HG02588 (cell line): ENCODE data around the gene METTL3.

ENCODE experiments used
- ATAC-seq: cut with Tn5 transposase; IDR thresholded peaks from one replicate; pipeline ENCODE4 v1.9.1; 2021; ENCODE audit warnings: mild to moderate bottlenecking, moderate library complexity; ENCODE audit not compliant: unreplicated experiment

METTL3 gene

DNA sequence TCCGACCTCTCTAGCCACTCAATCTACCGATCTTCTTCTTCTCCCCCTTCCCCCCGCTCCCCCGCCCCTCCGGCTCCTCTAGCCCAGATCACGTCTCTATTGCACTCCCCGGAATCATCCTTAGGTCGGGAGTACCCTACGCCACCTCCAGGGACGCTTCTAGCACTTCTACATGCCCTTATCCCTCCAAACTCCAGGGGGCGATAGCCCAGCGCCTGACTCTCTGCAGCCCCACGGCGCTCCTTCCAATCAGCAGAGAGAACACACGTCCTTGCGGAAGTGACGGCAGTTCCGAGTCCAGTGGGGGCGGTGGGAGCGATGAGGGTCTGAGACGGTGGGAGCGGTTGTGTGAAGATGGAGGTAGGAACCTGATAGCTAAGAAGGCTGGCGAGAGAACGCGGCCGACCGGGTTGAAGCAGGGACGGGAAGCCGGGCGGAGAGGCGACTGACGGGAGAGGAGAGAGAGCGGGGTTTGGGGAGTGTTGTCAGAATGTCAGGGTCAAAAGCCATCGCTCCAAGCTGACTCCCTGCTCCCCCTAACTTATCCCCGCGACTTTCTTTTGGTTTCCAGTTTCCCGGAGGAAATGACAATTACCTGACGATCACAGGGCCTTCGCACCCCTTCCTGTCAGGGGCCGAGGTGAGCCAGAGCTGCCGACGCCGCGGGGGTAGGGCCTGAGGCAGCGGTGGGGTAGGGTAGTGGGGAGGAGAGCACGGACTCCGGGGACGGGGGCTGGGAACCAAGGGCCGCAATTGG, 34.0 kb downstream of the METTL3 start, which contains the start of the genes RAB2B and TOX4:
TSS of gene RAB2B (minus strand) at position 35 of the 757 bp plus-strand sequence. CDS start 87 bp downstream, outside the sequence.
TSS of gene TOX4 (plus strand) at position 271 of the 757 bp plus-strand sequence. CDS start at position 355, 84 bp downstream.
- ATAC-seq, result peak; percentile 99

DNA sequence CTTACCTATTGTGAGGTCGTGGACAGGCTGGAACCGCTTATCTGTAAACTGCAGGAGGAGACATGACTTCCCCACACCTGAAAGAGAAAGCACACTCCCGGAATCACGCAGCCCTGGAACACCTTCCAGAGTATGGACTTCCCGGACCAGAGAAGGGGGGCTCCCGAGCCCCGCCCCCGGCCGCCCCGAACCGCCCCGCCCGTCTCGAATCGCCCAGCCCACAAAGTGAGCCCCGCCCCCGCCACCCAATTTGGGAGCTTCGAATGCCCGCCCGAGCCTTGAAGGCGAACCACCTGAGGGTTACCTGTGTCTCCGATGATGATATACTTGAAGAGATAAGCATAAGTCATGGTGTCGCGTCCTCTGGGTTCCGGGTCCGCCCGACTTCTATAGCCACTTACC, 34.6 kb downstream of the METTL3 start:
- peak; percentile 29 for ATAC-seq

DNA sequence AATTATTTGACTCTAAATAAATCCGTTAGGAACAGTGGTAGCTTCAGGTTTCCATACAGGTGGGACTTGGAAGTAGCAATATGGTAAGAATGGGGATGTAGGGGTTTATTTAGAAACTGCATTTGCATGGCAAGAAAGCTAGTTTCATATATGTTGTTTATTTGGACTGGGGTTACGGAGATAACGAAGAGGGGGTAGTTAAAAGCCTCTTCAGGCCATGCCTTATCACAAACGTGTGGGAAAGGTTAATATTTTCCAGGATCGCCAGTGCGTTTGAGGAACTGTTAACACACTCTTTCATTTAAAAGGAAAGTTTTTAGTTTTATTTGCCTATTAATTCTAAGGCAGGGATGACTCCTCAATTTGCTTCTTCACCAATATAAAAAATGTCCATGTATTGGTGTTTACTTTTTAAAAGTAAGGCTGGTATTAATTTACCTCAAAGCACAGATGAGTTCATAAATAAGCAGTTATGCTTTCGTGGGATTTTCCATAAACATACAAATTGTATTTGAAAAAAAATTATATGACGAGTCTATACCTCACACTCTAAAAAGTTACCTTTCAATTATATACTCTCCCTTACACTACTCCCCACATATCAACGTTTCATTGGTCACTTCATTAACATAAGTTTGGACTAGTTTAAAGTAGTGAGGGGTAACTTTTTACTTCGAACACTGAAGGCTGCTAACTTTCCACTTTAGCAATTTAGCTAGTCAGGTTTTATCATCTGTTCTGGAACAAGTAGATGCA, 35.2 kb downstream of the METTL3 start:
- no peak for ATAC-seq

DNA sequence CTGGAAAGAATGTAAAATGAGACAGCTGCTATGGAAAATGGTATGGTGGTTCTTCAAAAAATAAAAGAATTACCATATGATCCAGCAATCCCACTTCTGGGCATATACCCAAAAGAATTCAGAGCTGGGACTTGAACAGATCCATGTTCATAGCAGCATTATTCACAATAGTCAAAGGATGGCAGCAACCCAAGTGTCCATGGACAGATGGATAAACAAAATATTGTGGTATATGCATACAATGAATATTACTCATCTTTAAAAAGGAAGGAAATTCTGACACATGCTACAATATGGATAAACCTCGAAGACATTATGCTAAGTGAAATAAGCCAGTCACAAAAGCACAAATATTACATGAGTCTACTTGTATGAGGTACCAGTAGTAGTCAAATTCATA, 43.5 kb downstream of the METTL3 start:
- ATAC-seq, result no peak

DNA sequence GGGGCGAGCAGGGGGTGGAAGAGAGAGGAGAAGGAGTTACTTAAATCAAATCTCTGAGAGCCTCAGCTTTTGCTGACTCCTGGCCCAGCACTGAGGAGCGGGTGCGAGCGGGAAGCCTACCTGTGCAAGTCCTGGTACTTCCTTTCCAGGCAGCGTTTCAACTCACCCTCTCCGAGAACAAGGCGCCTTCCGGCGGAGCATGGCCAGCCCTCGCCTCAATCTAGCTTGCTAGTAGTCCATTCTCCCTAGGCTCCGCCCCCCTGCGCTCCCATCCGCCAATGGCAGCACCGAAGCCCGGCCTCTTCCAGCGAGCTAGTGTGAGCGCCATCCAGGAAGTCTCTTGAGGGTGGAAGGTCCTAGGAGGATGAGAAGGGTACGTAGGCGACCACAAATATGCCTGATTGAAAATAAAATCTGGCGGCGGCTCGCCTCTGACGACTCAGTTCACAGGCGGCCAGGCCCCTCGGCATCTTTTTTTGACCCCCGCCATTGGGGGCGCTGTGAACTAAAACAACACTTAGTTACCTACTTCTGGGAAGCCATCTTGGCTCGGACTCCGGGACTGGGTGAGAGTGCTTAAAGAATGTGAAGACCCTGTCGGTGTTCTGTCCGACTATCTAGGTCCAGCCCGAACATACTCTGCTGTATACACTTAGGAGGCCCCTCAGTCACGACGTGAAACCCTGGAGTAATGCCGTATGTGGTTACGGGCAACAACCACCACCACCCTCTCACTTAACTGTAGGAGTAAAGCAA, 55.0 kb downstream of the METTL3 start, which contains the start of gene CHD8:
TSS of gene CHD8 (minus strand) at position 212 of the 756 bp plus-strand sequence. CDS start 24,480 bp downstream, outside the sequence.
- ATAC-seq, result peak; percentile 97

GRCh38 chr14:21455592-21455911, 55.6 kb downstream of the METTL3 start:
- peak; percentile 17 for ATAC-seq

DNA sequence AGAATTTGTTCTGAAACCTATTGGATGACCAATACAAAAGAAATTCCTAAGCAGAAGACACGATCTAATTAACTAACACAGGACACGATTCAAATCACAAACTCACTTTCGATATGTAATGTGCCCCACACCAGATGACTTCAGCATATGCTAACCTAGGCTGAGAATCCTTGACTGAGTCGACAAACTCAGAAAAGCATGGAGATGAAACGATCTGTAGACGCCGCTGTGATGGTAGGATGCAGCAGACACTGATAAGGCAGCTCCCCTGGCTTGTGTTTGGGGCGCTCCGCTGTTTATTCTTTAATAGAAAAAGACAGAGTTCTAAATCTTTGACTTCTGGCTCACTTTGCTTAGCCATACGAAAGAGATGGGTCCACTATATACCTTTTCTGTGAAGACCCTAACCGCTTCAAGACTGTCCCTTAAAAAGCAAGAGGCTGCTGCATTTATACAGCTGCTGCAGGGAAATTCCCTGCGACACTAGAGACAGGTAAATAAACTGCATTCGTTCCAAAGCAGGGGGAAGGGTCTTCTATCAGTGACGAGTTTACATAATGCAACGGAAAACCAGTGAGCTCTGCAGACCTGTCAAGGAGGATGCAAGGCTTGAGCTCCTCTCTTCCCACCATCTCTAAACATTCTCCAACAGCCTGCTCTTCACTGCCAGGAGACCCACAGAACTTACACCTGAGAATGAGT, 56.1 kb downstream of the METTL3 start:
- ATAC-seq, result no peak

- peak; percentile 21 for ATAC-seq
These were observed 61.3 kb downstream of the METTL3 start for GRCh38 chr14:21449899-21450216.
